Body of pancreas (tissue), 4 donors: ENCODE results near the gene PASK.

Source experiments
- POLR2A ChIP-seq, 3 donors: fragments of 450-650 bp; IDR thresholded peaks; one replicate each; pipeline ENCODE4 v1.6.1; 2016; ENCODE audit warnings: antibody characterized with exemption in 3 of 3, mild to moderate bottlenecking in 2 of 3
- TF ChIP-seq, protein P1 (sequence below), 7 experiments: fragments of 450-650 bp in 4 of 7; fragments of 200-600 bp in 3 of 7; sonication (generic) in 3 of 7; IDR thresholded peaks; one replicate each; pipeline ENCODE4 v1.5.1; 2016 to 2019; ENCODE audit warnings: antibody characterized with exemption in 7 of 7

DNA sequence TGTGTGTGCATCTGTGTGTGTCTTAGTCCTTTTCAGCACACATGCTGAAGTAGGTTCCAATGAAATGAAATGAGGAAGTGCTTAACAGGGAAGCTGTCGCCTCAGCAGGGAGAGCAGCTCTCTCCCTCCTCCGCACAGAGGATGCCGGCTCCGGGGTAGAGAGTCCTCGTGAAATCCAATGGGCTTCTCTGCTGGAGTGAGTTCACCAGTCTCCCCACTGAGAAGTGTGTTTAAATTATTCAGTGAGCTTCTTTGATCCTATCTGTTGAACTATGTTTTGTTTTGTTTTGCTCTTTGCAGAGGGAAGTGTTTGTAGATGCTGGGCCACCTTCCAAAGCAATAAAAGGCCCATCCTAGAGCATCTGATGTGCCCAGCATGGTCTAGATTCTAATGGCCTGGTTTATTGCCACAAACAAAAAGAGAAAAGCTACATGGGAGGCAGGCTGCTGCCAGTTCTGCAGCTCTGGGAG is 7.7 kb upstream of the PASK start:
- TF ChIP-seq, protein P1, sequence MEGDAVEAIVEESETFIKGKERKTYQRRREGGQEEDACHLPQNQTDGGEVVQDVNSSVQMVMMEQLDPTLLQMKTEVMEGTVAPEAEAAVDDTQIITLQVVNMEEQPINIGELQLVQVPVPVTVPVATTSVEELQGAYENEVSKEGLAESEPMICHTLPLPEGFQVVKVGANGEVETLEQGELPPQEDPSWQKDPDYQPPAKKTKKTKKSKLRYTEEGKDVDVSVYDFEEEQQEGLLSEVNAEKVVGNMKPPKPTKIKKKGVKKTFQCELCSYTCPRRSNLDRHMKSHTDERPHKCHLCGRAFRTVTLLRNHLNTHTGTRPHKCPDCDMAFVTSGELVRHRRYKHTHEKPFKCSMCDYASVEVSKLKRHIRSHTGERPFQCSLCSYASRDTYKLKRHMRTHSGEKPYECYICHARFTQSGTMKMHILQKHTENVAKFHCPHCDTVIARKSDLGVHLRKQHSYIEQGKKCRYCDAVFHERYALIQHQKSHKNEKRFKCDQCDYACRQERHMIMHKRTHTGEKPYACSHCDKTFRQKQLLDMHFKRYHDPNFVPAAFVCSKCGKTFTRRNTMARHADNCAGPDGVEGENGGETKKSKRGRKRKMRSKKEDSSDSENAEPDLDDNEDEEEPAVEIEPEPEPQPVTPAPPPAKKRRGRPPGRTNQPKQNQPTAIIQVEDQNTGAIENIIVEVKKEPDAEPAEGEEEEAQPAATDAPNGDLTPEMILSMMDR (IDR thresholded peaks at IDR 0.05), result no peak
- no peak for TF ChIP-seq POLR2A (IDR thresholded peaks at IDR 0.05)
